ENCODE data around the gene TMEM191C. TPM values are rescaled to one million over a fixed set of nuclear protein-coding genes. Genes with fewer than 3 reads are reported as not detected.
"Not testable (repeated sequence)": the region's sequence is repeated elsewhere in the genome, so short reads cannot be mapped to it uniquely, and the experiment has no call there.

Gene TMEM191C
- total and polyA plus RNA-seq, 2 of the 8 experiments (the other 6 are each of a cell fraction or from before 2014, with no cell fraction given), result 0.74 to 2.6 TPM

- POLR2A ChIA-PET (ENCODE audit: partially characterized antibody); H4K5ac ChIP-seq (ENCODE audit: insufficient read length, low read depth, low read length); H4K8ac ChIP-seq (ENCODE audit: extremely low read depth, insufficient read depth, low read length); H3K79me2 ChIP-seq (ENCODE audit: control insufficient read depth in 1 of 2, insufficient read depth in 2 of 2, low read length in 2 of 2); H3K27ac ChIP-seq (ENCODE audit: low read depth, low read length); H4K20me1 ChIP-seq (replicated peaks in 1 of 2; ENCODE audit: control insufficient read depth in 1 of 2, insufficient read depth in 2 of 2, low read length in 2 of 2); H2BK20ac ChIP-seq (ENCODE audit: low read length); H3K18ac ChIP-seq (ENCODE audit: extremely low read depth, low read length); H2AK5ac ChIP-seq (ENCODE audit: low read depth, low read length); FAIRE-seq; DNase-seq (ENCODE audit: low read depth in 1 of 2, low spot score in 2 of 2); H2AFZ ChIP-seq (ENCODE audit: low read length); H3K9ac ChIP-seq (replicated peaks in 1 of 4; ENCODE audit: extremely low read depth in 1 of 4, low read depth in 3 of 4, low read length in 3 of 4); CTCF ChIA-PET (ENCODE audit: partially characterized antibody); H4K91ac ChIP-seq (replicated peaks; ENCODE audit: insufficient read length, low read length); H3K23me2 ChIP-seq (ENCODE audit: low read depth, low read length); H3K14ac ChIP-seq (ENCODE audit: insufficient read length); H2BK12ac ChIP-seq (ENCODE audit: low read depth, low read length); H3K4ac ChIP-seq (replicated peaks; ENCODE audit: insufficient read length, low read depth, low read length); H3K4me3 ChIP-seq (ENCODE audit: extremely low read depth in 1 of 4, insufficient read depth in 2 of 4, low read depth in 3 of 4, low read length in 4 of 4); H3K4me1 ChIP-seq (replicated peaks in 1 of 4; ENCODE audit: control insufficient read depth in 3 of 4, insufficient read depth in 4 of 4, low read length in 3 of 4); H2BK120ac ChIP-seq (replicated peaks; ENCODE audit: low read depth, low read length); H3K79me1 ChIP-seq (ENCODE audit: low read depth, low read length); H3K23ac ChIP-seq (ENCODE audit: insufficient read length); H2BK15ac ChIP-seq (ENCODE audit: low read length); H3K4me2 ChIP-seq (ENCODE audit: insufficient read depth in 1 of 2, low read depth in 2 of 2, low read length in 2 of 2); H3K27me3 ChIP-seq (replicated peaks in 1 of 4; ENCODE audit: control insufficient read depth in 3 of 4, extremely low read depth in 1 of 4, insufficient read depth in 3 of 4, low read length in 3 of 4); H3K56ac ChIP-seq (replicated peaks; ENCODE audit: insufficient read length, low read depth, low read length); H2BK5ac ChIP-seq (ENCODE audit: low read depth, low read length); H3K36me3 ChIP-seq (ENCODE audit: control insufficient read depth in 2 of 4, insufficient read depth in 4 of 4, low read length in 3 of 4); H3K9me3 ChIP-seq (ENCODE audit: insufficient read depth in 2 of 2, low read depth in 1 of 2, low read length in 1 of 2): not testable (repeated sequence)
- WGBS, 2 experiments (ENCODE audit: extremely low coverage in 1 of 2, insufficient coverage in 1 of 2, insufficient read length in 1 of 2, insufficient replicate concordance in 2 of 2, low coverage in 1 of 2, low lambda C conversion rate in 2 of 2, missing lambda C conversion rate in 1 of 2), result 80% methylated on average over 2 of the region's 11 CpGs; no CpG with 5 or more reads in 1 of the 2 experiments
These were observed 22.0 kb downstream of the TMEM191C start for GRCh38 chr22:21489149-21489680.

GRCh38 chr22:21490556-21490955 lies 23.4 kb downstream of the TMEM191C start:
- H2BK120ac ChIP-seq (replicated peaks; ENCODE audit: low read depth, low read length); H2AFZ ChIP-seq (ENCODE audit: low read length); CTCF ChIA-PET (ENCODE audit: partially characterized antibody); H3K36me3 ChIP-seq (ENCODE audit: control insufficient read depth in 2 of 4, insufficient read depth in 4 of 4, low read length in 3 of 4); H2BK20ac ChIP-seq (ENCODE audit: low read length); DNase-seq (ENCODE audit: low read depth in 1 of 2, low spot score in 2 of 2); H3K18ac ChIP-seq (ENCODE audit: extremely low read depth, low read length); H3K79me1 ChIP-seq (ENCODE audit: low read depth, low read length); H2BK15ac ChIP-seq (ENCODE audit: low read length); H3K23ac ChIP-seq (ENCODE audit: insufficient read length); H3K23me2 ChIP-seq (ENCODE audit: low read depth, low read length); H4K91ac ChIP-seq (replicated peaks; ENCODE audit: insufficient read length, low read length); H3K9ac ChIP-seq (replicated peaks in 1 of 4; ENCODE audit: extremely low read depth in 1 of 4, low read depth in 3 of 4, low read length in 3 of 4); H2BK12ac ChIP-seq (ENCODE audit: low read depth, low read length); H3K4ac ChIP-seq (replicated peaks; ENCODE audit: insufficient read length, low read depth, low read length); H3K4me3 ChIP-seq (ENCODE audit: extremely low read depth in 1 of 4, insufficient read depth in 2 of 4, low read depth in 3 of 4, low read length in 4 of 4); H3K27ac ChIP-seq (ENCODE audit: low read depth, low read length); H4K5ac ChIP-seq (ENCODE audit: insufficient read length, low read depth, low read length); H4K8ac ChIP-seq (ENCODE audit: extremely low read depth, insufficient read depth, low read length); H4K20me1 ChIP-seq (replicated peaks in 1 of 2; ENCODE audit: control insufficient read depth in 1 of 2, insufficient read depth in 2 of 2, low read length in 2 of 2); FAIRE-seq; POLR2A ChIA-PET (ENCODE audit: partially characterized antibody); H2AK5ac ChIP-seq (ENCODE audit: low read depth, low read length); H2BK5ac ChIP-seq (ENCODE audit: low read depth, low read length); H3K4me1 ChIP-seq (replicated peaks in 1 of 4; ENCODE audit: control insufficient read depth in 3 of 4, insufficient read depth in 4 of 4, low read length in 3 of 4); H3K79me2 ChIP-seq (ENCODE audit: control insufficient read depth in 1 of 2, insufficient read depth in 2 of 2, low read length in 2 of 2); H3K14ac ChIP-seq (ENCODE audit: insufficient read length); H3K27me3 ChIP-seq (replicated peaks in 1 of 4; ENCODE audit: control insufficient read depth in 3 of 4, extremely low read depth in 1 of 4, insufficient read depth in 3 of 4, low read length in 3 of 4); H3K56ac ChIP-seq (replicated peaks; ENCODE audit: insufficient read length, low read depth, low read length); H3K4me2 ChIP-seq (ENCODE audit: insufficient read depth in 1 of 2, low read depth in 2 of 2, low read length in 2 of 2); H3K9me3 ChIP-seq (ENCODE audit: insufficient read depth in 2 of 2, low read depth in 1 of 2, low read length in 1 of 2): not testable (repeated sequence)
- WGBS, 2 experiments (ENCODE audit: extremely low coverage in 1 of 2, insufficient coverage in 1 of 2, insufficient read length in 1 of 2, insufficient replicate concordance in 2 of 2, low coverage in 1 of 2, low lambda C conversion rate in 2 of 2, missing lambda C conversion rate in 1 of 2), result 100% methylated on average over 4 of the region's 6 CpGs; no CpG with 5 or more reads in 1 of the 2 experiments
